Measurements from ENCODE around the gene FAM168B.

- no peak for TF ChIP-seq CSDC2 (CRISPR knock-in tag; IDR thresholded peaks at IDR 0.05)
- TF ChIP-seq ZFP3 (CRISPR knock-in tag; IDR thresholded peaks at IDR 0.05), result no peak
Measured at GRCh38 chr2:131014141-131014540, 79.1 kb downstream of the FAM168B start.
